Left renal pelvis (tissue), 4 donors: ENCODE data around the gene GSK3A. TPM values are rescaled to one million over a fixed set of nuclear protein-coding genes. Genes with fewer than 3 reads are reported as not detected.

ENCODE experiments used
- DNase-seq, 4 donors: peaks; one replicate each; pipeline ENCODE4 v3.0.0-alpha.2; 2013; ENCODE audit warnings: low read depth in 4 of 4, low spot score in 3 of 4
- polyA plus RNA-seq, 4 donors: library from polyadenylated mRNA; unstranded; fragments of 120-200 nt; gene quantifications; one replicate each; pipeline ENCODE4 v1.2.1, GENCODE V29; 2013; ENCODE audit not compliant: insufficient read length in 4 of 4

Gene GSK3A
- polyA plus RNA-seq, 4 donors = 67.2 to 81.3 (median 68.1) TPM

DNA sequence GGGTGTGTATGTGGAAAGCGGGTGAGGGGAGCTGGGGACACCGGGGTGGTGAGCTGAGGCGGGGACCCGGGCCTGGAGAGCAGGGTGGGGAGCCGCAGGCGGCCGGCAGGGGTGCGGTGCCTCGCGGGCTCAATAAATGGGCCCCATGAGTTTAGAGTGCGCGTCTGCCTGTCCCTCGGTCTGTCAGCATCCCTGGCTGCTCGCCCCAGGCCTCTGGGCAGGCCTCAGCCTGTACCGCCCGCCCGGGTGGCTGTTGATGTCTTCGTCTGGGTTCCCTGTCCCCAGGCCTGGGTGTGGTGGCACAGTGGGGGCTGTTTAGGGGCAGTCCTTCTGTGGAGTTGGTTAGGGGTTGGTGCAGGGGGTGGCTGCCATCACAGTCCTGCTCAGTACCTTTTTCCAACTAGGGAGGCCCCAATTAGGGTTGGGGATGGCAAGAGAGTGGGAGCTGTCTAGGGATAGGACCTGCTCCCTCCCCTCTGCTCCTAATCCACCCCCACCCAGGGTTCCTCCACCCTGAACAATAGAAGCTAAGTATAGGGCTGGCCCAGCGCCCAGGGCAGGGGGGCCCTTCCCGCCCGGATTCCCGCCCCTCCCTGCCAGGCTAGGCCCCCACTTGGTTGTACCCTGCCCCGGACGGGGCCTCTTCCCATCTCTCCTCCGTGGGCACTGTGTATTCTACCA lies 38.9 kb upstream of the GSK3A start:
- DNase-seq = no peak

DNA sequence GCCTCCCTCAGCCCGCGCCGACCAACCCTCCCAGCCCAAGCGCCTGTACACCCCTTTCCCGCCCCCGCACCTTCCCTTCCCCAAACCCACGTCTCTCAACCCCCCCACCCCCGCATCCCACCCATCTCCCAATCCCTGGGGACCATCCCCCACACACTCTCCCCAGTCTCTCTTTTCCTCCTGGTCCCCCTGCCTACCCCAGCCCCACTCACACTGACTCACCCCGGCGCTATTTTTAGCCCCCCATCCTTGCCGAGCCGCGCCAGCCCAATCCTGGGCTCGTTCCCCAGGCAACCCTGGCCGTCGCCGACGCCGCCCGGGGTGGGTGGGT lies 38.4 kb upstream of the GSK3A start:
- DNase-seq = no peak

DNA sequence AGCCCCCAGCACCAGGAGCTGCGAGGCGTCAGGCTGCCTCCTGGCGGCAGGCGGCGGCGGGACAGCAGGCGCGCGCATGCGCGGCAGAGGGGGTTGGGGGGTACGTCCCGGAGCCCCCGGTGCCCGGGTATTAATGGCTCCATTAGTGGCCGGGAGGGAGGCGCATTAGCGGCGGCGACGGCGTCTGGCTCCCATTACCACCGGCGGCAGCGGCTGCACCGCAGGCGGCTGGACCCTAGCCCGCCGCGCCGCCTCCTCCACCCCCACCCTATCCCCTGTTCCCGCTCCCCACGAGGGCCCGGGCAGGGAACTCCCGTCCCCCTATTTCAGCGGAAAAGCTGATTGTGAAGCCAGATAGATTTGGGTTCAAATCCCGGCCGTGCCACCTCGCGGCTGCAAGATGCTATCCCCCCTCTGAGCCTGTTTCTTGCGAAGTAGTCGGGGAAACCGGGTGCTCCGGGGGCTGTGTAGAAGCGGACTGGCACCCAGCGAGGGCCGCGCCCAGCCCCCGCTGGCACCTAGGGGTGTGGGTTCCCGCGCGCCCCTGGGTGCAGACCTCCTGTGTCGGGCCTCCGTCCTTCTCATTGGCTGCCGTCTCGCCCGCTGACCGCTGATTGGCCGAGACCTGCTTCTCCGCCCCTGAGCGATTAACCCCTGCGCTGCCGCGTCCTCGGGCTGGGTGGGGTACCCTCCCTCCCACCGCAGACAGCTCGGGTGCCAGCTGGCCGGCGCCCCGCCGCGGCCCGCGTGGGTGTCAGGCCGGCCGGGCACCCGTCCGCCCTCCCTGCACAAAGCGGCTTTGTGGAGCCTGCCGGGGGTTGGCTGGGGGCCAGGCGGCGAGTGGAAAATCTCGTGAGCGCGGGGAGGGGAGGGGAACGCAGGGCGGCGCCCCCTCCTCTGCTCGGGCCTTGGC lies 37.8 kb upstream of the GSK3A start:
- no peak for DNase-seq

DNA sequence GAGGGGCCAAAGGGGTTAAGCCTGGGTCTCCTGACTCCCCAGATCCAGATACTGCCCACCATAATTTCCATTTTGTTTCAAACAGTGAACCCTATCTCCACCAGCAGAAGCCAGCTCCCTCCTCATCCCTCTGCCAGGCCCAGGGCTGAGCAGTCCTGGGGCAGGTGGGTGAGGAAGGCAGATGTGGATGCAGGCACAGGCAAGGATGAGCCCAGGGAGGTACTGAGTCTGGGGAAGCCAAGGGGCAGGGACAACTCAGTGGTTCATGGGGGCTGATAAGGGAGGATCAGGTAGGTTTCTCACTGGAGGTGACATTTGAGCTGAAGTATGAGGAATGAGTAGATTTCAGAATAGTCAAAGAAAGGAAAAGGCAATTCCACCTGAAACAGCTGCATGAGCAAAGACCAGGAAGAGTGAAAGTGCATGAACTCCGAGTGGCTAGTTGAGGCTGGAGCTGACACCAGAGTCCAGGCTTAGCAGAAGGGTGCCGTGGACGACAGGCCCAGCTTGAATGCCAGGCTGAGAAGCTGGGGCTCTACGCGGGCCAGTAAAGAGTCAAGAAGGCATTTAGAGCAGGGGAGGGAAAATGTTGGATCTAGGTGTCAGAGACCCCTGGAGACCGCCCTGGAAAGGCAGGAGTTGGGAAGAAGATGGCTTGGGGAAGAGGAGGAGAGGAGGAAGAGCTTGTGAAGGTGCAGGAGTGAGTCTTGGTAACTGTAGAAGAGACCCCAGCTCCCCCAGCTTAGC lies 36.9 kb upstream of the GSK3A start:
- DNase-seq = no peak

DNA sequence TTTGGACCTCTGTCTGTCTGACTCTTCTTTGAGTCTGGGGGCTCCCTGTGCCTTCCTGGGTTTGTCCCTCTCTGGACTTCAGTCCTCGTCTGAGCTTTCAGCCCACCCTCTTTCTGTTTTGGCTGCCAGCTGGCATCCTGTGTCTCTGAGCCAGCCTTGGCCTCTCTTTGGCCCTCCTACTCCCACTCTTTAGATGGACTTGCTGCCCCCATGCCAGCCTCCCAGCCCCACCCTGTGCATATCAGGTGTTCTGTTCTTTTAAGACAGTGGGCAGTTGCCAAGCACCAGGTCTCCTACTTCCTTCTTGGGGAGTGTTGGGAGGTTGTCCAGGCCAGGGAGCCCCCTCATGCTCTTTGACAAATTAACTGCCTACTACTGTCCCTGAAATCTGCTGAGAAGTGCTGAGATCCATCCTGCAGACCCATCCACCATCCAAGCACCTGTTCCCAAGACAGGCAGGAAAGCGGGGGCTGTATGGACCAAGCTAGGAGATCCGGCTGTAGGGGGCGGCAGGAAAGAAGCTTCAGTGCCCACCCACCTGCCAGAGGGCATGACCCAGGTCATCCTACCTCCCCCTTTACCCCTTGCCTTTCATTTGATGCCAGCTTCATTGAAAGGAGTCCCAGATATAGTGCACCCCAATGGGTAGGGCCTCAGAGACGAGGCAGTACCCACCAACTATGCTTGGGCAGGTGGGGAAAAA lies 36.2 kb upstream of the GSK3A start:
- no peak for DNase-seq

DNA sequence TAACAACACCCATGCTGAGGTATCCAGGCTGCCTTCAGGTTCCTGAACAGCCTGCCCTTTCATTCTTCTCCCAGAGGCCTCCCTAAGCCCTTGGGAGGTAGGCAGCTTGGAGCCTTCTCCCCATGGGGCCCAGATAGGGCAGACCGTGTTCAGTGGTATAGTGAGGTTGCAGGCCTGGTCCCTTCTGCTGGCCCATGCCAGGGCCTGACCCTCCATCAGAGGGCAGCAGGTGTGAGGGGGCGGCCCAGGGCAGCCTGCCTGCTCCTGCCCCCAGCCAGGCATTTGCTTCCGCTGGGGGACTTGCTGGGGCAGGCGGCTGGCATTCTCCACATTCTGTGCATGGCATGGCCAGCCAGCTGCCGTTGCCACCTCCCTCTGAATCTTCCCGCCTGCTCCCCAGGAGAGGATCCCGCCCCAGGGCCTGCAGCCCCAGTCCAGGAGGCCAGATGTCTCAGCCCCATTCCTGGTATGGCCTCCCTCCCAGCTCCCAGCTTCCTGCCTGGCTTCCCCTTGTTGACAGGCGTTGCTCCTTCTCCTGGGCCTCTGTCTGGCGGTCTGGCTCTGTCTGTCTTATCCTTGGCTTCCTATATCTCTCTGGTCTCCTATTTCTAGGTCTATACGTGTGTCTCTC lies 35.5 kb upstream of the GSK3A start:
- DNase-seq = no peak

DNA sequence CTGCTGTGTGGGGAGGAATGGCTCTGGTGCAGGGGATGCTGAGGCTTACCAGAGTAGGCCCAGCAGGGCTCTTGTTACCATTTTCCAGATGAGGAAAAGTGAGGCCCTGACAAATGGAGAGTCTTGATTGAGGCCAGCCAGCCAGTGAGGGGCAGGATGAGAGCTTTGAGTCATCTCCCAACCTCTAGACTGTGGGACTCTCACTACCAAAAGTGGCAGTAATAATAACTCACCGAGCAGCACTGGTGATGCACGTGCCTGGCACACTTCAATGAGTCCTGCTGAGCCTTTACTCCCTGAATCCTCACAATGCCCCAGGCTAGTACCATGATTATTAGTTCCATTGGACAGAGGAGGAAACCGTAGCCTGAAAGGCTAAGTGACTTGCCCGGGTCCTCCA lies 34.4 kb upstream of the GSK3A start:
- no peak for DNase-seq

DNA sequence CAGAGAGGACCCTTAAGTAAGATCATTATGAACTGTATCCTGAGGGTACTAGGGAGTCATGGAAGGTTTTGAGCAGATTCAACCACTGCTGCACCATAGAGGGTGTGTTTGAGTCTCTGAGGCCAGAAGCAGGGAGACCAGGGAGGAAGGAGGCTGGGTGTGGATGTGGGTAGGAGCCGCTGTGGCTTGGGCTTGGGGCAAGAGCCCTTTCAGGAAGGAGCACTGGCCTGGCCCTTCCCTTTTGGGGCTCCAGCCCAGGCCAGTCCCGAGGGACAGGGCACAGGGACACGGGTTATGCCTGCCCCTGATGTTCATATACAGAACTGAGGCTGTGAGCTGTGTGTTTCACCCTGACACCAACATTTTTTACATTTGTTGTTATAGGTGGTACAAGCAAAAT lies 33.9 kb upstream of the GSK3A start:
- no peak for DNase-seq

DNA sequence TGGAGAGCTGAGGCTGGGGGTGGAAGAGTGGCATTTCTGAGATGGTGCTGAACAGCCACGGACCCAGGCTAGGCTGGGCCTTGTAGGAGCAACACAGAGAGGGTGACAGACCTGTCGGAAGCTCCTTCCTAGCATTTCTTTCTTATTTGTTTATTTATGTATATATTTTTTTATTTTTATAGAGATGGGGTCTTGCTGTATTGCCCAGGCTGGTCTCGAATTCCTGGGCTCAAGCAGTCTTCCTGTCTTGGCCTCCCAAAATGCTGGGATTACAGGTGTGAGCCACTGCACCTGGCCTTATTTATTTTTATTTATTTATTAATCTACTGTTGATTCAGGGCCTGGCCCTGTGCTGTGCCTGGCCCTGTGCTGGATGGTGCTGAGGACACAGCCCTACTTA lies 33.1 kb upstream of the GSK3A start:
- no peak for DNase-seq

DNA sequence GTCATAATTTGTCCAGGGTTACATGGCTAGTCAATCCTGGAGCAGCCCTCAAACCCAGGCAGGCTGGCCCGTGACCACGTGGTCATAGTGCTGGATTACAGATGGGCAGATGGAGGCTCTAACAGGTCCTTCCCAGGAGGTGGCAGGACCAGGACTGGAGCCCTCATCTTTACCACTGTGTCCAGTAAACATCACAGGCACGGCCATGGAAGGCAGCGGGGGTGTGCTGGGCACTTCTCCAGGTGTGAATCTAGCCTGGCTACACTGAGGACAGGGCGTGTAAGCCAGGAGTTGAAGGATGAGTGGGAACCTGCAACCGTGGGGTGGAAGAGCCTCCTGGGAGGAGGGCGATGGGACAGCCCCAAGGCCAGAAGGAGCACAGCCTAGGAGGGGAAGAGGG lies 32.7 kb upstream of the GSK3A start:
- DNase-seq = no peak

DNA sequence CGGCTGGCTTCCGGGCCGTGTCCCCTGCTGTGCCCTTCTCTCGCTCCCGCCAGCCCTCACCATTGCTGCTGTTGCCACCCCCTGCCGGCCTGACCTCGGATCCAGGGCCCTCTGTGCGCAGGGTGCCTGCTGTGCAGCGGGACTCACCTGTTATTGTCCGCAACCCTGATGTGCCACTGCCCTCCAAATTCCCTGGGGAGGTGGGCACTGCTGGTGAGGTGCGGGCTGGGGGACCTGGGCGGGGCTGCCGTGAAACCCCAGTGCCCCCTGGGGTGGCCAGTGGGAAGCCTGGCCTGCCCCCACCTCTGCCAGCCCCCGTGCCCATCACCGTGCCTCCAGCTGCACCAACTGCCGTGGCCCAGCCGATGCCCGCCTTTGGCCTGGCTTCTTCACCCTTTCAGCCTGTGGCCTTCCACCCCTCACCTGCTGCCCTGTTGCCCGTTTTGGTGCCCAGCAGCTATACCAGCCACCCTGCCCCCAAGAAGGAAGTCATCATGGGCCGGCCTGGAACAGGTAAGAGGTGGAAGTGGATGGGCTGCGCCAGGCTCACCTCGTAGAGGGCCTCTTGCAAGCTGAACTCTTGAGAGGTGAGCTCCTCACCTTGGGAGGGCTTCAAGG lies 31.8 kb upstream of the GSK3A start:
- no peak for DNase-seq

DNA sequence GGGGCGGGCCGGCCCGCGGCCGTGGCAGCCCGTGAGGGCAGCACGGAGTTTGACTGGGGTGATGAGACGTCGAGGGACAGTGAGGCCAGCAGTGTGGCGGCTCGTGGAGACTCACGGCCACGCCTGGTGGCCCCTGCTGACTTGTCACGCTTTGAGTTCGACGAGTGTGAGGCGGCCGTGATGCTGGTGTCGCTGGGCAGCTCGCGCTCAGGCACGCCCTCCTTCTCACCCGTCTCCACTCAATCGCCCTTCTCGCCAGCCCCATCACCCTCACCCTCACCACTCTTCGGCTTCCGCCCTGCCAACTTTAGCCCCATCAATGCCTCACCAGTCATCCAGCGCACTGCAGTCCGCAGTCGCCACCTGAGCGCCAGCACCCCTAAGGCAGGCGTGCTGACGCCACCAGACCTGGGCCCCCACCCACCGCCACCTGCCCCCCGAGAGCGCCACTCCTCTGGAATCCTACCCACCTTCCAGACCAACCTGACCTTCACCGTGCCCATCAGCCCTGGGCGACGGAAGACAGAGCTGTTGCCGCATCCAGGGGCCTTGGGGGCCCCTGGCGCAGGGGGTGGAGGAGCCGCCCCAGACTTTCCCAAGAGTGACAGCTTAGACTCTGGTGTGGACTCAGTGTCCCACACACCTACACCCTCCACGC lies 31.1 kb upstream of the GSK3A start:
- DNase-seq = no peak

DNA sequence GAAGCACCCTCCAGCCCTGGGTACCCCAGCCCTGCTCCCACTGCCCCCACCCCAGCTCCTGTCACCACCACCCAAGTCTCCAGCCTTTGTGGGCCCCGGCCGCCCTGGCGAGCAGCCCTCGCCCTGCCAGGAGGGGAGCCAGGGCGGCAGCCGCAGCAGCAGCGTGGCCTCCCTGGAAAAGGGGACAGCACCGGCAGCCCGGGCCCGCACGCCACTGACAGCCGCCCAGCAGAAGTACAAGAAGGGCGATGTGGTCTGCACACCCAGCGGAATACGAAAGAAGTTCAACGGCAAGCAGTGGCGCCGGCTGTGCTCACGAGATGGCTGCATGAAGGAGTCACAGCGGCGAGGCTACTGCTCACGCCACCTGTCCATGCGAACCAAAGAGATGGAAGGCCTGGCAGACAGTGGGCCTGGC lies 30.6 kb upstream of the GSK3A start:
- no peak for DNase-seq

DNA sequence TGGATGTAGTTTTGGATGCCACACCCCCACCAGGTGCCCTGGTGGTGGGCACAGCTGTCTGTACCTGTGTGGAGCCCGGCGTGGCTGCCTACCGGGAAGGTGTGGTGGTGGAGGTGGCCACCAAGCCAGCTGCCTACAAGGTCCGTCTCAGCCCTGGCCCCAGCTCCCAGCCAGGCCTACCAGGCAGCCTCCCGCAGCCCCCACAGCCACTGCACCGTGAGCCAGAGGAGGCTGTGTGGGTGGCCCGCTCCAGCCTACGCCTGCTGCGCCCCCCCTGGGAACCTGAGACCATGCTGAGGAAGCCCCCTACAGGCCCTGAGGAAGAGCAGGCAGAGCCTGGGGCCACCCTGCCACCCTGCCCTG lies 30.1 kb upstream of the GSK3A start:
- no peak for DNase-seq

DNA sequence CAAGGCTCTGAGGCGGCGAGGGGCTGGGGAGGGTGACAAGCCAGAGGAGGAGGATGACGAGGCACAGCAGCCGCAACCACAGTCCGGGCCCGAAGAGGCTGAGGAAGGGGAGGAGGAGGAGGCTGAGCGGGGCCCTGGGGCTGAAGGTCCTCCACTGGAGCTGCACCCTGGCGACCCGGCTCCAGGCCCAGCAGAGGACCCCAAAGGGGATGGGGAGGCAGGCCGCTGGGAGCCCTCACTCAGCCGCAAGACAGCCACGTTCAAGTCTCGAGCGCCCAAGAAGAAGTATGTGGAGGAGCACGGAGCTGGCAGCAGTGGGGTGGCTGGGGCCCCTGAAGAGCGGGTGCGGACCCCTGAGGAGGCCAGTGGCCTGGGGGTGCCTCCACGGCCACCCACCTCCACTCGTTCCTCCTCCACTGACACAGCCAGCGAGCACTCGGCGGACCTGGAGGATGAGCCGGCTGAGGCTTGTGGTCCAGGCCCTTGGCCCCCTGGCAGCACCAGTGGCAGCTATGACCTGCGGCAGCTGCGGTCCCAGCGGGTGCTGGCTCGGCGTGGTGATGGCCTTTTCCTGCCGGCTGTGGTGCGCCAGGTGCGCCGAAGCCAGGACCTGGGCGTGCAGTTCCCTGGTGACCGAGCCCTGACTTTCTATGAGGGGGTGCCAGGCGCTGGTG lies 29.6 kb upstream of the GSK3A start:
- no peak for DNase-seq

DNA sequence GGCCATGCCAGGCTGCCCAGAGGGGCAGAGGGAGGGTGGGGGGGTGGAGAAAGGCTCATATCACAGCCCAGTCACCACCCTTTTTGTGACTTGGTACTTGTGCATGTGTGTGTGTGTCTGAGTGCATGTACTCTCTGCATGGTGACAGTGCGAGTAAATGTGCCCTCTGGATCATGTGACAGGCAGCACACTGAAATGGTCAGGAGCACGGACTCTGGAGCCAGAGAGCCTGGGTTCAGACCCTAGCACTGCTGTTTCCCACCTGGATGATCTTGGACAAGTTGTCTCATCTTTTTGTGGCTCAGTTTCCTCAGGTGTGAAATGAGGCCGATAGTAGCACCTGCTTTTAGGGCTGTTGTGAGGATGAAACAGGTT lies 28.6 kb upstream of the GSK3A start:
- no peak for DNase-seq

DNA sequence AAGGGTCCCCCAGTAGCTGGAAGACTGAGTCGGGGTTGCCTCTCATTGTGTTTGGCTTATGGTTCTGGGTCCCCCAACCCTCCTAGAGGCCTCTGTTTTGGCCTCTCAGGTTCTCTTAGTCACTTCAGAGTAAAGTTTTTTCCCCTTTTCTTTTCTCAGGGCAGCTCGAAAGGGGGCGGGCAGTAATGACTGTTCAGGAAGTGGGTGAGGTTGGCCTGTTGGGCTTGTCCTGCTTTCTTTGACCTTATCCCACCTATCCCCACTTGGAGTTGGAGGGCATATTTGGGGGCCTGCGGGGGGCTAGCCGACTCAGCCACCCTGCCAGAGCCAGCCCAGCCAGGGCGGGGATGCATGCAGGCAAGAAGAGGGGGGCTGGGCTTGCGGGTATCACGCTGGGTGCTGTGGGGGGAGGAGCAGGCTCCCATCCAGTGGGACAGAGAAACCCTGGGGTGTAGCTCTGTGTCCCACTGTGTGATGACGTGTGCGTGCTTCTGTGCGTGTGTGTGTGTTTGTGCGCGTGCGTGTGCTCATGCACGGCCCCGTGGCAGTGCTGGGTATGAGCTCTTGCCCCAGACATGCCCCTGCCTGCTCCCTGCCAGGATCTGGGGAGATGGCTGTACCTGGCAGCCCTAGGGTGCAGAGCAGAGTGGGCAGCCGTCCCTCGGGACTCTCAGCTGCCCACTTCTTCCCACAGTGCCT lies 28.1 kb upstream of the GSK3A start:
- DNase-seq = no peak

DNA sequence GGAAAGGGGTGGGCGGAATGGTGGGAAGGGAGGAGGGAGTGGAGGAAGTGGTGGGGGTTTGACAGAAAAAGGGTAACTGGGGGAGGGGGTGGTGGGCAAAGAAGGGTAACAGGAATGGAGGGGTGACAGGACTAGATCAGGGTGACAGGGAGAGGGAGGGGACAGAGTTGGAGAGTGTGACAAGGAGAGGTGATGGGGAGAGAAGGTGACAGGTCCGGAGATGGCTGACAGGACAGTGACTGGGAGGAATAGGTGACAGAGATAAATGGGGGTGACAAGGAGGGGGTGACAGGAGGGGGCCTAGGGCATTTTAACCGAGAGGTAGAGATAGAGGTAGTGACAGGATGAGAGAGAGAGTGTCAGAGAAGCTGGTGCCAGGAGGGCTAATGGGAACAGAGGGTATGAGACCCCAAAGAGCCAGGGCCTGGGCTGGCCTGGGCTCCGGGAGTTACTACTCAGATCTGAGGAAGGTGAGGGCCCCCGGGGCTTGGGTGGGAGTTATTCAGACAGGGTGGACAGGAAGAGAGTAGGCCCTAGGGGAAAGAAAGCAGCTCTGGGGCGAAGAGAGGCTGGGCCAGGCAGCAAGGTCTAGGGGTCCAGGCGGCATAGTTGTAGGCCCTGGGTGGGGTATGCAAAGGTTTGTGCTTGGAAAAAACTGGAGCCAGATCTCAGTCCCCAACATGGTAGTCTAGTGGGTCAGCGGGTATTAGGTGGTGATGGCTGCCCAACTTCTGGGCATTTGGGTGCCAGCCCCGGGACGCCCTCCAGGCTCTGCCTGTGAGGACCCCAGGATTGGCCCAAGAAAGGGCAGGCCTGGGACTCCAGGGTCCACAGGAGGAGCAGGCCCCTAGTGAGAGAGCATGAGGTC lies 27.3 kb upstream of the GSK3A start:
- DNase-seq = no peak
